SK-N-SH treated with all-trans-retinoic acid at 6 μM for 48 hours (cell line): ENCODE results near the gene RGS6.

Experiments used
- ATAC-seq: fragments of 200-7000 bp; cut with Tn5 transposase; 3 replicates; pipeline ENCODE4 v1.9.1; 2020; ENCODE audit warnings: mild to moderate bottlenecking, moderate library complexity
- ARNTL ChIP-seq: fragments of 450-650 bp; formaldehyde crosslinking; IDR thresholded peaks from 2 replicates; pipeline ENCODE4 v1.5.0; 2020; ENCODE audit warnings: low read depth, mild to moderate bottlenecking, moderate library complexity, borderline replicate concordance
- BACH2 ChIP-seq: fragments of 250-450 bp; sonication (Bioruptor Pico); IDR thresholded peaks from 2 replicates; pipeline ENCODE4 v1.9.0; 2021; ENCODE audit warnings: mild to moderate bottlenecking, borderline replicate concordance
- CREB5 ChIP-seq: fragments of 250-450 bp; sonication (Bioruptor Pico); IDR thresholded peaks from 2 replicates; pipeline ENCODE4 v1.5.1; 2020; ENCODE audit warnings: low read depth, mild to moderate bottlenecking, moderate library complexity
- CSRNP3 ChIP-seq: fragments of 250-450 bp; sonication (Bioruptor Pico); IDR thresholded peaks from 2 replicates; pipeline ENCODE4 v1.5.1; 2021; ENCODE audit warnings: mild to moderate bottlenecking, moderate library complexity
- ESRRG ChIP-seq: fragments of 250-450 bp; sonication (Bioruptor Pico); IDR thresholded peaks from 2 replicates; pipeline ENCODE4 v1.6.1; 2021; ENCODE audit warnings: mild to moderate bottlenecking
- GLIS3 ChIP-seq: fragments of 250-450 bp; sonication (Bioruptor Pico); IDR thresholded peaks from 2 replicates; pipeline ENCODE4 v1.5.0; 2020; ENCODE audit warnings: mild to moderate bottlenecking, moderate library complexity
- ISL1 ChIP-seq: fragments of 250-450 bp; sonication (Bioruptor Pico); IDR thresholded peaks from 2 replicates; pipeline ENCODE4 v2.1.2; 2022; ENCODE audit warnings: mild to moderate bottlenecking, moderate library complexity
- OSR1 ChIP-seq: fragments of 250-450 bp; sonication (Bioruptor Pico); IDR thresholded peaks from 2 replicates; pipeline ENCODE4 v1.8.0; 2022; ENCODE audit warnings: moderate library complexity, mild to moderate bottlenecking, inconsistent platforms
- PATZ1 ChIP-seq: fragments of 250-450 bp; sonication (Bioruptor Pico); IDR thresholded peaks from 2 replicates; pipeline ENCODE4 v1.8.0; 2020; ENCODE audit warnings: mild to moderate bottlenecking, moderate library complexity, borderline replicate concordance
- POU6F1 ChIP-seq: fragments of 250-450 bp; sonication (Bioruptor Pico); IDR thresholded peaks from 2 replicates; pipeline ENCODE4 v1.8.0; 2021; ENCODE audit warnings: low read depth, mild to moderate bottlenecking, moderate library complexity, borderline replicate concordance
- PPARA ChIP-seq: fragments of 250-450 bp; sonication (Bioruptor Pico); IDR thresholded peaks from 2 replicates; pipeline ENCODE4 v1.5.0; 2020; ENCODE audit warnings: mild to moderate bottlenecking, borderline replicate concordance
- RARB ChIP-seq: fragments of 250-450 bp; sonication (Bioruptor Pico); IDR thresholded peaks from 2 replicates; pipeline ENCODE4 v1.8.0; 2021; ENCODE audit warnings: mild to moderate bottlenecking, moderate library complexity
- SNAI2 ChIP-seq: fragments of 250-450 bp; sonication (Bioruptor Pico); IDR thresholded peaks from 2 replicates; pipeline ENCODE4 v1.5.0; 2020; ENCODE audit warnings: mild to moderate bottlenecking, moderate library complexity
- TCF4 ChIP-seq: fragments of 250-450 bp; sonication (Bioruptor Pico); IDR thresholded peaks from 2 replicates; pipeline ENCODE4 v1.8.0; 2021; ENCODE audit warnings: mild to moderate bottlenecking, moderate library complexity, borderline replicate concordance
- TOX ChIP-seq: fragments of 250-450 bp; sonication (Bioruptor Pico); IDR thresholded peaks from 2 replicates; pipeline ENCODE4 v1.8.0; 2021; ENCODE audit warnings: mild to moderate bottlenecking, moderate library complexity, borderline replicate concordance
- TSHZ2 ChIP-seq: fragments of 250-450 bp; sonication (Bioruptor Pico); IDR thresholded peaks from 2 replicates; pipeline ENCODE4 v1.5.0; 2020; ENCODE audit warnings: mild to moderate bottlenecking, moderate library complexity
- ZC3H10 ChIP-seq: fragments of 250-450 bp; sonication (Bioruptor Pico); IDR thresholded peaks from 2 replicates; pipeline ENCODE4 v1.5.1; 2021; ENCODE audit warnings: mild to moderate bottlenecking, moderate library complexity
- ZFP3 ChIP-seq: fragments of 250-450 bp; sonication (Bioruptor Pico); IDR thresholded peaks from 2 replicates; pipeline ENCODE4 v1.5.0; 2020; ENCODE audit warnings: mild to moderate bottlenecking, moderate library complexity
- ZFP30 ChIP-seq: fragments of 450-650 bp; formaldehyde crosslinking; IDR thresholded peaks from 2 replicates; pipeline ENCODE4 v1.5.0; 2022; ENCODE audit warnings: mild to moderate bottlenecking, moderate library complexity
- ZNF565 ChIP-seq: fragments of 450-650 bp; formaldehyde crosslinking; conservative IDR thresholded peaks from 2 replicates; pipeline ENCODE4 v1.5.0; 2020; ENCODE audit warnings: low read depth, mild to moderate bottlenecking, moderate library complexity
- ZNF70 ChIP-seq: fragments of 450-650 bp; formaldehyde crosslinking; IDR thresholded peaks from 2 replicates; pipeline ENCODE4 v1.5.0; 2020; ENCODE audit warnings: mild to moderate bottlenecking, moderate library complexity
- ZNF8 ChIP-seq: fragments of 450-650 bp; formaldehyde crosslinking; IDR thresholded peaks from 2 replicates; pipeline ENCODE4 v1.5.0; 2020; ENCODE audit warnings: mild to moderate bottlenecking, moderate library complexity

The RGS6 gene

GRCh38 chr14:72383865-72384264 is 451.6 kb downstream of the RGS6 start:
- ATAC-seq: peak; percentile 53; the same call in 2 of the 3 replicates
- TF ChIP-seq OSR1 (CRISPR knock-in tag): no peak
- TF ChIP-seq ARNTL: no peak
- no peak for TF ChIP-seq TCF4 (CRISPR knock-in tag)
- TF ChIP-seq ISL1 (CRISPR knock-in tag): no peak
- no peak for TF ChIP-seq ZNF8 (CRISPR knock-in tag)
- no peak for TF ChIP-seq BACH2
- TF ChIP-seq PPARA (CRISPR knock-in tag): no peak
- TF ChIP-seq RARB (CRISPR knock-in tag): no peak
- TF ChIP-seq CREB5: no peak
- TF ChIP-seq ZNF565 (CRISPR knock-in tag): no peak
- TF ChIP-seq TOX (CRISPR knock-in tag): no peak
- TF ChIP-seq GLIS3 (CRISPR knock-in tag): no peak
- TF ChIP-seq ZFP30 (CRISPR knock-in tag): no peak
- TF ChIP-seq SNAI2 (CRISPR knock-in tag): no peak
- no peak for TF ChIP-seq ZNF70 (CRISPR knock-in tag)
- no peak for TF ChIP-seq ZFP3
- TF ChIP-seq PATZ1 (CRISPR knock-in tag): no peak
- no peak for TF ChIP-seq TSHZ2
- no peak for TF ChIP-seq ESRRG (CRISPR knock-in tag)

- no peak for ATAC-seq
- TF ChIP-seq ZFP30 (CRISPR knock-in tag): no peak
- TF ChIP-seq POU6F1 (CRISPR knock-in tag): no peak
- no peak for TF ChIP-seq ZC3H10
- TF ChIP-seq GLIS3 (CRISPR knock-in tag): no peak
- no peak for TF ChIP-seq TSHZ2
- no peak for TF ChIP-seq ZFP3
- no peak for TF ChIP-seq RARB (CRISPR knock-in tag)
- no peak for TF ChIP-seq ZNF70 (CRISPR knock-in tag)
- TF ChIP-seq ZNF8 (CRISPR knock-in tag): no peak
- TF ChIP-seq TCF4 (CRISPR knock-in tag): no peak
- TF ChIP-seq CSRNP3 (CRISPR knock-in tag): no peak
- no peak for TF ChIP-seq TOX (CRISPR knock-in tag)
- TF ChIP-seq PATZ1 (CRISPR knock-in tag): no peak
- TF ChIP-seq ARNTL: no peak
- TF ChIP-seq CREB5: no peak
- no peak for TF ChIP-seq ESRRG (CRISPR knock-in tag)
- no peak for TF ChIP-seq BACH2
- no peak for TF ChIP-seq OSR1 (CRISPR knock-in tag)
- TF ChIP-seq, all 23 proteins: peak for 0
Observed at GRCh38 chr14:72387726-72388125, 455.5 kb downstream of the RGS6 start.
